ENCODE results near the gene CDKL4. TPM values are rescaled to one million over a fixed set of nuclear protein-coding genes. Genes with fewer than 3 reads are reported as not detected.
"Not testable (repeated sequence)": the region's sequence is repeated elsewhere in the genome, so short reads cannot be mapped to it uniquely, and the experiment has no call there.

Gene CDKL4
- total RNA-seq, 2 donors from 2014 or later, result 0.24 TPM; not detected in 1

DNA sequence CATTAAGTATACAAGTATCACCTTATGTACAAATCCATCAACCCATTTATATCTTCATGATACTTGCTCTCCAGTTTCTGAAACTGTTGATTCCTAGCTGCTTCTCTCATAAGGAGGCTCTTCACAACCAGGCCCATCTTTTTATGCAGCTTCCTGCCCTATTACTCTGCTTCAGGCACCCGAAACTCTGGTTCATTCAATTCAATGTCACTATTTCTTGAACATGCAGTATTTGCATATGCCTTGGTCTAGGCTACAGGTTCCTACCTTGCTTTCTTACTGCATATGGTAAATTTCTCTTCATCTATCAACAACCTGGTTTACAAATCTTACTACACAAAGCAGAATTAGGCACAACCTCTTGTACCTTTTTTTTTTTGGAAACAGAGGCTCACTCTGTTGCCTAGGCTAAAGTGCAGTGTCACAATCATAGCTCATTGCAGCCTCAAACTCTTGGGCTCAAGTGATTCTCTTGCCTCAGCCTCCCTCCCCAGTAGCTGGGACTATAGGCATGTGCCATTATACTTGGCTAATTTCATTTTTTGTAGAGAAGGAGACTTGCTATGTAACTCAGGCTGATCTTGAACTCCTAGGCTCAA is 2.7 kb upstream of the CDKL4 start:
- DNase-seq, result no peak
- Histone ChIP-seq H3K27me3 (ENCODE audit: control insufficient read depth, insufficient read depth, low read length, poor library complexity, severe bottlenecking) (no peaks in the 10 kb centered on the region), H3K9me3 (ENCODE audit: control insufficient read depth, low read length) (peaks cover 14% of the 10 kb centered on the region), H3K36me3 (ENCODE audit: control insufficient read depth, insufficient read depth, low read length) (peaks cover 38% of the 10 kb centered on the region), H3K27ac (ENCODE audit: low read depth, low read length) (no peak overlapping the region), H3K9ac (ENCODE audit: extremely low read depth, low read length, poor library complexity, severe bottlenecking) (no peak overlapping the region), H3K4me3 (ENCODE audit: low read length) (no peak overlapping the region), H3K4me1 (ENCODE audit: control insufficient read depth, insufficient read depth, low read length) (no peaks in the 10 kb centered on the region)
- H3K36me3 Mint-ChIP-seq (ENCODE audit: low read depth), result peaks cover 36% of the 10 kb centered on the region
- H3K9me3 Mint-ChIP-seq, result peaks cover 36% of the 10 kb centered on the region
- peaks cover 3% of the 10 kb centered on the region for H3K4me1 Mint-ChIP-seq
- H3K27ac Mint-ChIP-seq, result no peak overlapping the region
- TF ChIP-seq, protein P1, sequence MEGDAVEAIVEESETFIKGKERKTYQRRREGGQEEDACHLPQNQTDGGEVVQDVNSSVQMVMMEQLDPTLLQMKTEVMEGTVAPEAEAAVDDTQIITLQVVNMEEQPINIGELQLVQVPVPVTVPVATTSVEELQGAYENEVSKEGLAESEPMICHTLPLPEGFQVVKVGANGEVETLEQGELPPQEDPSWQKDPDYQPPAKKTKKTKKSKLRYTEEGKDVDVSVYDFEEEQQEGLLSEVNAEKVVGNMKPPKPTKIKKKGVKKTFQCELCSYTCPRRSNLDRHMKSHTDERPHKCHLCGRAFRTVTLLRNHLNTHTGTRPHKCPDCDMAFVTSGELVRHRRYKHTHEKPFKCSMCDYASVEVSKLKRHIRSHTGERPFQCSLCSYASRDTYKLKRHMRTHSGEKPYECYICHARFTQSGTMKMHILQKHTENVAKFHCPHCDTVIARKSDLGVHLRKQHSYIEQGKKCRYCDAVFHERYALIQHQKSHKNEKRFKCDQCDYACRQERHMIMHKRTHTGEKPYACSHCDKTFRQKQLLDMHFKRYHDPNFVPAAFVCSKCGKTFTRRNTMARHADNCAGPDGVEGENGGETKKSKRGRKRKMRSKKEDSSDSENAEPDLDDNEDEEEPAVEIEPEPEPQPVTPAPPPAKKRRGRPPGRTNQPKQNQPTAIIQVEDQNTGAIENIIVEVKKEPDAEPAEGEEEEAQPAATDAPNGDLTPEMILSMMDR (conservative IDR thresholded peaks at IDR 0.05), result no peak
- 94 to 100% methylated on average over 1 of the region's 1 CpG for WGBS, 2 experiments (ENCODE audit: insufficient coverage in 1 of 2, insufficient read length in 1 of 2)
- H3K4me3 Mint-ChIP-seq, result no peak overlapping the region
- H3K27me3 Mint-ChIP-seq (ENCODE audit: insufficient read depth), result no peaks in the 10 kb centered on the region

- Mint-ChIP-seq H3K36me3 (ENCODE audit: low read depth) (peaks cover 22% of the 10 kb centered on the region), H3K9me3 (peaks cover 26% of the 10 kb centered on the region), H3K27ac (peak overlapping the region; percentile 62)
- H3K4me3 Mint-ChIP-seq; DNase-seq; H3K27ac ChIP-seq (ENCODE audit: low read depth, low read length); H3K9ac ChIP-seq (ENCODE audit: extremely low read depth, low read length, poor library complexity, severe bottlenecking); H3K4me1 ChIP-seq (ENCODE audit: control insufficient read depth, insufficient read depth, low read length); H3K9me3 ChIP-seq (ENCODE audit: control insufficient read depth, low read length); H3K4me3 ChIP-seq (ENCODE audit: low read length); H3K27me3 ChIP-seq (ENCODE audit: control insufficient read depth, insufficient read depth, low read length, poor library complexity, severe bottlenecking); H3K4me1 Mint-ChIP-seq; H3K27me3 Mint-ChIP-seq (ENCODE audit: insufficient read depth): not testable (repeated sequence)
- WGBS, 2 experiments (ENCODE audit: insufficient coverage in 1 of 2, insufficient read length in 1 of 2), result 92 to 96% methylated on average over 21 to 31 of the region's 31 CpGs
- peaks cover 24% of the 10 kb centered on the region for H3K36me3 ChIP-seq (ENCODE audit: control insufficient read depth, insufficient read depth, low read length)
Measured at GRCh38 chr2:39244963-39245625, 1.3 kb upstream of the CDKL4 start.

DNA sequence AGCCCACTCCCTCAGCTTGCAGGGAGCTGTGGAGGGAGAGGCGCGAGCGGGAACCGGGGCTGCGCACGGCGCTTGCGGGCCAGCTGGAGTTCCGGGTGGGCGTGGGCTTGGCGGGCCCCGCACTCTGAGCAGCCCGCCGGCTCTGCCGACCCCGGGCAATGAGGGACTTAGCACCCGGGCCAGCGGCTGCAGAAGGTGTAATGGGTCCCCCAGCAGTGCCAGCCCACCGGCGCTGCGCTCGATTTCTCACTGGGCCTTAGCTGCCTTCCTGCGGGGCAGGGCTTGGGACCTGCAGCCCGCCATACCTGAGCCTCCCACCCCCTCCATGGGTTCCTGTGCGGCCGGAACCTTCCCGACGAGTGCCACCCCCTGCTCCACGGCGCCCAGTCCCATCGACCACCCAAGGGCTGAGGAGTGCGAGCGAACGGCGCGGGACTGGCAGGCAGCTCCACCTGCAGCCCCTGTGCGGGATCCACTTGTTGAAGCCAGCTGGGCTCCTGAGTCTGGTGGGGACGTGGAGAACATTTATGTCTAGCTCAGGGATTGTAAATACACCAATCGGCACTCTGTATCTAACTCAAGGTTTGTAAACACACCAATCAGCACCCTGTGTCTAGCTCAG is 582 bp upstream of the CDKL4 start:
- WGBS, 2 experiments (ENCODE audit: insufficient coverage in 1 of 2, insufficient read length in 1 of 2), result 89 to 92% methylated on average over 15 to 38 of the region's 39 CpGs
- not testable (repeated sequence) for H3K27ac Mint-ChIP-seq; DNase-seq; H3K27me3 ChIP-seq (ENCODE audit: control insufficient read depth, insufficient read depth, low read length, poor library complexity, severe bottlenecking); H3K4me1 ChIP-seq (ENCODE audit: control insufficient read depth, insufficient read depth, low read length); H3K4me3 ChIP-seq (ENCODE audit: low read length); H3K4me3 Mint-ChIP-seq; H3K27me3 Mint-ChIP-seq (ENCODE audit: insufficient read depth); H3K9ac ChIP-seq (ENCODE audit: extremely low read depth, low read length, poor library complexity, severe bottlenecking); H3K27ac ChIP-seq (ENCODE audit: low read depth, low read length); H3K4me1 Mint-ChIP-seq; H3K9me3 ChIP-seq (ENCODE audit: control insufficient read depth, low read length)
- H3K36me3 Mint-ChIP-seq (ENCODE audit: low read depth), result peaks cover 18% of the 10 kb centered on the region
- H3K9me3 Mint-ChIP-seq, result peaks cover 28% of the 10 kb centered on the region
- peaks cover 18% of the 10 kb centered on the region for H3K36me3 ChIP-seq (ENCODE audit: control insufficient read depth, insufficient read depth, low read length)

- Mint-ChIP-seq H3K27me3 (ENCODE audit: insufficient read depth) (no peaks in the 10 kb centered on the region), H3K27ac (no peak overlapping the region), H3K36me3 (ENCODE audit: low read depth) (peaks cover 12% of the 10 kb centered on the region), H3K9me3 (peaks cover 36% of the 10 kb centered on the region), H3K4me1 (peaks cover 4% of the 10 kb centered on the region), H3K4me3 (no peak overlapping the region)
- Histone ChIP-seq H3K9me3 (ENCODE audit: control insufficient read depth, low read length) (no peaks in the 10 kb centered on the region), H3K9ac (ENCODE audit: extremely low read depth, low read length, poor library complexity, severe bottlenecking) (no peak overlapping the region), H3K36me3 (ENCODE audit: control insufficient read depth, insufficient read depth, low read length) (no peaks in the 10 kb centered on the region), H3K4me1 (ENCODE audit: control insufficient read depth, insufficient read depth, low read length) (no peaks in the 10 kb centered on the region), H3K4me3 (ENCODE audit: low read length) (no peak overlapping the region), H3K27ac (ENCODE audit: low read depth, low read length) (no peak overlapping the region), H3K27me3 (ENCODE audit: control insufficient read depth, insufficient read depth, low read length, poor library complexity, severe bottlenecking) (no peaks in the 10 kb centered on the region)
- TF ChIP-seq, protein P1 (conservative IDR thresholded peaks at IDR 0.05), result no peak
- 60 to 62% methylated on average over 1 to 3 of the region's 4 CpGs for WGBS, 2 experiments (ENCODE audit: insufficient coverage in 1 of 2, insufficient read length in 1 of 2)
- no peak for DNase-seq
Measured at GRCh38 chr2:39241588-39241987, 2.2 kb downstream of the CDKL4 start.
